ENCODE measurements around the gene SMARCD2. TPM values are rescaled to one million over a fixed set of nuclear protein-coding genes. Genes with fewer than 3 reads are reported as not detected.
"Not testable (repeated sequence)": the region's sequence is repeated elsewhere in the genome, so short reads cannot be mapped to it uniquely, and the experiment has no call there.

The SMARCD2 gene
- total RNA-seq, 2 experiments from 2014 or later, result 133 to 138 TPM

GRCh38 chr17:63809970-63810369 lies 32.5 kb downstream of the SMARCD2 start:
- H3K27me3 Mint-ChIP-seq, result no peaks in the 10 kb centered on the region
- CTCF ChIA-PET, result interaction anchor here (0.6 to 1.2 kb wide), 3 partner anchors 12 to 35 kb away, joined by 3 to 4 read pairs (median 3); no protein-coding TSS in a partner anchor

GRCh38 chr17:63805591-63805990 lies 36.9 kb downstream of the SMARCD2 start:
- ChIA-PET POLR2A (no interaction called here), CTCF (no interaction called here)
- Mint-ChIP-seq H3K27me3 (no peaks in the 10 kb centered on the region), H3K36me3 (ENCODE audit: low read depth) (peaks cover 61% of the 10 kb centered on the region), H3K4me3 (no peak overlapping the region), H3K9me3 (no peaks in the 10 kb centered on the region), H3K4me1 (no peaks in the 10 kb centered on the region), H3K27ac (no peak overlapping the region)
- no peak for DNase-seq

More at GRCh38 chr17:63809970-63810369, 32.5 kb downstream of the SMARCD2 start:
- H3K36me3 Mint-ChIP-seq (ENCODE audit: low read depth), result peaks cover 80% of the 10 kb centered on the region
- H3K27ac Mint-ChIP-seq, result no peak overlapping the region
- no peak overlapping the region for H3K4me3 Mint-ChIP-seq
- POLR2A ChIA-PET, result no interaction called here
- DNase-seq, result no peak
- H3K9me3 Mint-ChIP-seq, result no peaks in the 10 kb centered on the region
- no peaks in the 10 kb centered on the region for H3K4me1 Mint-ChIP-seq

DNA sequence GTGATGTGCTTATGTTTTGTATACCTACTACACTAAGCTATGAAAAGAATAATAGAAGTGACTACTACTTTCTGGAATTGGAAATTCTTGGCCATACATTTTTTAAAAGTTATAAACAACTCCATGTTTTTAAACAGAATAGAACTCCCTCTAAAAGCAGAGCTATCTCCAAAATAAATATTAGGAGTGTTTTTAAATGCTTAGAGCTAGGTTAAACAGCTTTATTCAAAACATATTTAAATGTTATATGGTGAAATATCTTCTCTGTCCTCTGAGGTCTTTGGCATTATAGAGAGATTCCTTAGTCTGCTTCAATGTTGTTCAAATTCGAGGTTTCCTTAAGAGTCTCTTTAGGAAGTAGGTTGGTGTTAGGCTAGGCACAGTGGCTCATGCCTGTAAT lies 38.2 kb downstream of the SMARCD2 start:
- DNase-seq, result no peak
- CTCF ChIA-PET, result interaction anchor here (1.3 to 1.5 kb wide), 2 partner anchors 12 to 15 kb away, joined by 3 read pairs; no protein-coding TSS in a partner anchor
- H3K27ac Mint-ChIP-seq, result no peak overlapping the region
- POLR2A ChIA-PET, result interaction anchor here (0.6 to 1.1 kb wide), 2 partner anchors 22 to 28 kb away, joined by 3 to 4 read pairs; no protein-coding TSS in a partner anchor
- peaks cover 62% of the 10 kb centered on the region for H3K36me3 Mint-ChIP-seq (ENCODE audit: low read depth)
- no peak overlapping the region for H3K4me3 Mint-ChIP-seq
- no peaks in the 10 kb centered on the region for H3K9me3 Mint-ChIP-seq
- no peaks in the 10 kb centered on the region for H3K27me3 Mint-ChIP-seq
- no peaks in the 10 kb centered on the region for H3K4me1 Mint-ChIP-seq

- ChIA-PET POLR2A (no interaction called here), CTCF (no interaction called here)
- H3K27me3 Mint-ChIP-seq, result no peaks in the 10 kb centered on the region
- no peak overlapping the region for H3K4me3 Mint-ChIP-seq
- H3K36me3 Mint-ChIP-seq (ENCODE audit: low read depth), result peaks cover 57% of the 10 kb centered on the region
- H3K9me3 Mint-ChIP-seq, result no peaks in the 10 kb centered on the region
- no peaks in the 10 kb centered on the region for H3K4me1 Mint-ChIP-seq
- no peak for DNase-seq
- peak overlapping the region; percentile 75 for H3K27ac Mint-ChIP-seq
Measured at GRCh38 chr17:63800783-63801182, 41.7 kb downstream of the SMARCD2 start.

- ChIA-PET CTCF (interaction anchor here (0.6 to 1.3 kb wide), 2 partner anchors 24 to 29 kb away, joined by 4 to 6 read pairs; no protein-coding TSS in a partner anchor), POLR2A (no interaction called here)
- Mint-ChIP-seq H3K4me1 (no peaks in the 10 kb centered on the region), H3K27ac (no peak overlapping the region), H3K4me3 (no peak overlapping the region), H3K27me3 (no peaks in the 10 kb centered on the region), H3K36me3 (ENCODE audit: low read depth) (peaks cover 62% of the 10 kb centered on the region), H3K9me3 (no peaks in the 10 kb centered on the region)
- DNase-seq, result no peak
Measured at GRCh38 chr17:63798572-63799106, 43.8 kb downstream of the SMARCD2 start.

GRCh38 chr17:63796375-63796774 lies 46.1 kb downstream of the SMARCD2 start:
- H3K4me1 Mint-ChIP-seq, H3K4me3 Mint-ChIP-seq, POLR2A ChIA-PET, DNase-seq, H3K27me3 Mint-ChIP-seq, H3K9me3 Mint-ChIP-seq, H3K27ac Mint-ChIP-seq: not testable (repeated sequence)
- peaks cover 63% of the 10 kb centered on the region for H3K36me3 Mint-ChIP-seq (ENCODE audit: low read depth)
- CTCF ChIA-PET, result interaction anchor here (1.0 kb wide), 1 partner anchor 21 kb away, joined by 3 read pairs; no protein-coding TSS in a partner anchor

DNA sequence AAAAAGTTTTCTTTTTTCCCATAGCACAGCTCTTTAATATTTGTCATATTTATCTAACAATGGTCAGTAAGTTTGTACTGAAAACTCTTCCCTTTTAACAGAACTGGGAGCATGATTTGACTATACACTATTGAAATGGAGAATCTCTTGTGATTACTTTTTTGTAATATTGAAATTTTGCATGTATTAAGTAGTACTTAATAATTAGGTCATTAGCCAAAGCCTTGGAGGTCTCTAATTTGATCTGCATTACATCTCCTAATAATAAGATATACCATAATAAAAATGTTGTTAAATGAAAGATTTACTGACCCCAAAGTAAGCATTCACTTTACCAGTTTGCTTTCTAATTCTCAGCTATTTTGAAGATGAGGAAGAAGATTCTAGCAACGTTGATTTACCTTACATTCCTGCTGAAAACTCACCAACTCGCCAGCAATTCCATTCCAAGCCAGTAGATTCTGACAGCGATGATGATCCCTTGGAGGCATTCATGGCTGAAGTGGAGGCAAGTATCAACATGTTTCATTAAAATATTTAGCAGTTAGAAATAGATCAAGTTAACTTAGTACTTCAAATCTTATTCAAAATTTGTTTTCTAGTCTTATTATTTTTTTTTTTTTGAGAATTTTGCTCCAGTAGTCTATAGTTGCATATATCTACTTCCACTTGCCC lies 50.3 kb downstream of the SMARCD2 start:
- ChIA-PET CTCF (no interaction called here), POLR2A (no interaction called here)
- no peak overlapping the region for H3K4me3 Mint-ChIP-seq
- no peak overlapping the region for H3K27ac Mint-ChIP-seq
- H3K4me1 Mint-ChIP-seq, result peaks cover 4% of the 10 kb centered on the region
- no peaks in the 10 kb centered on the region for H3K9me3 Mint-ChIP-seq
- H3K27me3 Mint-ChIP-seq, result no peaks in the 10 kb centered on the region
- DNase-seq, result no peak
- peaks cover 50% of the 10 kb centered on the region for H3K36me3 Mint-ChIP-seq (ENCODE audit: low read depth)

DNA sequence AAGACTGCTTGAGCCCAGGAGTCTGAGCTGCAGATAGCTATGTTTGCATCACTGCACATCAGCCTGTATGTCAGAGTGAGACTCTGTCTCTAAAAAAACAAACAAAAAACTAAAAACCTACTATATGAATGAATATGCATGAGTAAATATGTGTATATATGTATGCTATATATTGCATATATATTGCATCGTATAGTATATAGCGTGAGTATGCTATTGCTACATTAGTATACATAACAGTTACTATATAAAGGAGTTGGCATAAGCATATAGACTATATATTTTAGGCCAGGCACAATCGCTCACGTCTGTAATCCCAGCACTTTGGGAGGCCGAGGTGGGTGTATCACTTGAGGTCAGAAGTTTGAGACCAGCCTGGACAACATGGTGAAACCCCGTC lies 52.4 kb downstream of the SMARCD2 start:
- ChIA-PET CTCF (interaction anchor here (0.6 to 1.1 kb wide), 2 partner anchors 14 to 41 kb away, joined by 3 read pairs; no protein-coding TSS in a partner anchor), POLR2A (no interaction called here)
- peaks cover 41% of the 10 kb centered on the region for H3K36me3 Mint-ChIP-seq (ENCODE audit: low read depth)
- no peaks in the 10 kb centered on the region for H3K9me3 Mint-ChIP-seq
- H3K4me3 Mint-ChIP-seq, result no peak overlapping the region
- no peak for DNase-seq
- no peak overlapping the region for H3K27ac Mint-ChIP-seq
- H3K4me1 Mint-ChIP-seq, result peaks cover 8% of the 10 kb centered on the region
- no peaks in the 10 kb centered on the region for H3K27me3 Mint-ChIP-seq

GRCh38 chr17:63786971-63787711 lies 55.3 kb downstream of the SMARCD2 start:
- Mint-ChIP-seq H3K27ac (no peak overlapping the region), H3K4me1 (peaks cover 22% of the 10 kb centered on the region), H3K36me3 (ENCODE audit: low read depth) (peaks cover 33% of the 10 kb centered on the region), H3K27me3 (no peaks in the 10 kb centered on the region), H3K9me3 (no peaks in the 10 kb centered on the region), H3K4me3 (no peak overlapping the region)
- POLR2A ChIA-PET, result no interaction called here
- CTCF ChIA-PET, result interaction anchor here (0.9 to 1.6 kb wide), 4 partner anchors 19 to 54 kb away, joined by 3 read pairs; no protein-coding TSS in a partner anchor
- DNase-seq, result no peak

DNA sequence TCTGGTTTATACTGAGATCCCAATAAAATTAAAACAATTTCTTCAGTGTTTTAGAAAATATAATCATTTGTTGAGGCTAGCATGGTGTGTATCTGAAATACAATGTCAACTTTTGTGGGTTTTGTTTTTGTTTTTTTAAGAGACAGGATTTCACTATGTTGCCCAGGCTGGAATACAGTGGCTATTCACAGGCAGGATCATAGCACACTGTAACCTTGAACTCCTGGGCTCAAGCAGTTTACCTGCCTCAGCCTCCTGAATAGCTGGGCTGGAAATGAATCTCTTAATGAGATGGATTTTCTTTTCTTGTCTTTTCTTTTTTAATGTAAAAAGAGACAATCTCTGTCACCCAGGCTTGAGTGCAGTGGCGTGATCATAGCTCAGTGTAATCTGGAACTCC lies 56.4 kb downstream of the SMARCD2 start:
- H3K27me3 Mint-ChIP-seq, result no peaks in the 10 kb centered on the region
- no peak for DNase-seq
- H3K27ac Mint-ChIP-seq, result no peak overlapping the region
- CTCF ChIA-PET, result interaction anchor here (0.6 to 1.6 kb wide), 5 partner anchors 12 to 35 kb away, joined by 3 to 5 read pairs (median 3); no protein-coding TSS in a partner anchor
- peaks cover 27% of the 10 kb centered on the region for H3K4me1 Mint-ChIP-seq
- H3K9me3 Mint-ChIP-seq, result no peaks in the 10 kb centered on the region
- POLR2A ChIA-PET, result no interaction called here
- H3K4me3 Mint-ChIP-seq, result no peak overlapping the region
- peaks cover 33% of the 10 kb centered on the region for H3K36me3 Mint-ChIP-seq (ENCODE audit: low read depth)

GRCh38 chr17:63785556-63785955 lies 56.9 kb downstream of the SMARCD2 start:
- CTCF ChIA-PET, result no interaction called here
- no peak for DNase-seq
- H3K9me3 Mint-ChIP-seq, result no peaks in the 10 kb centered on the region
- H3K36me3 Mint-ChIP-seq (ENCODE audit: low read depth), result peaks cover 31% of the 10 kb centered on the region
- POLR2A ChIA-PET, result no interaction called here
- no peaks in the 10 kb centered on the region for H3K27me3 Mint-ChIP-seq
- no peak overlapping the region for H3K4me3 Mint-ChIP-seq
- peaks cover 32% of the 10 kb centered on the region for H3K4me1 Mint-ChIP-seq
- H3K27ac Mint-ChIP-seq, result peak overlapping the region; percentile 50

GRCh38 chr17:63783522-63783921 lies 59.0 kb downstream of the SMARCD2 start:
- H3K4me1 Mint-ChIP-seq, result peaks cover 42% of the 10 kb centered on the region
- H3K4me3 Mint-ChIP-seq, result no peak overlapping the region
- no peak overlapping the region for H3K27ac Mint-ChIP-seq
- no peak for DNase-seq
- no peaks in the 10 kb centered on the region for H3K9me3 Mint-ChIP-seq
- H3K27me3 Mint-ChIP-seq, result no peaks in the 10 kb centered on the region
- CTCF ChIA-PET, result interaction anchor here (0.7 to 1.9 kb wide), 5 partner anchors 9 to 73 kb away, joined by 3 to 8 read pairs (median 3); partner anchors contain the start of genes CCDC47 and DDX42
- peaks cover 35% of the 10 kb centered on the region for H3K36me3 Mint-ChIP-seq (ENCODE audit: low read depth)
- POLR2A ChIA-PET, result interaction anchor here (1.1 kb wide), 1 partner anchor 10 kb away, joined by 4 read pairs; the partner anchor contains the start of gene DDX42

All from activated CD4-positive, alpha-beta T cell treated with anti-CD3 and anti-CD28 coated beads, Interleukin-2, amount 10 ng/mL, durations not matched to agents 7 days and 5 days (primary cell).